WERI-Rb-1 (cell line): ENCODE results near the gene RAD51B.

Source experiments
- DNase-seq: peaks from one replicate; pipeline ENCODE4 v3.0.0-alpha.2; 2020
- H3K27ac ChIP-seq: fragments of 250-450 bp; sonication (Bioruptor Pico); 2 replicates; pipeline ENCODE4 v1.5.1; 2020; ENCODE audit warnings: mild to moderate bottlenecking, moderate library complexity
- H3K27me3 ChIP-seq: fragments of 250-450 bp; sonication (Bioruptor Pico); 2 replicates; pipeline ENCODE4 v1.5.1; 2021; ENCODE audit warnings: mild to moderate bottlenecking, low read depth, moderate library complexity; ENCODE audit not compliant: insufficient read depth, severe bottlenecking
- H3K36me3 ChIP-seq: fragments of 250-450 bp; sonication (Bioruptor Pico); 2 replicates; pipeline ENCODE4 v1.5.1; 2020; ENCODE audit warnings: mild to moderate bottlenecking, moderate library complexity
- H3K4me3 ChIP-seq: 2 replicates; pipeline ENCODE4 v1.5.1; 2011; ENCODE audit warnings: low read depth, mild to moderate bottlenecking, control low read depth, low read length
- H3K9me3 ChIP-seq: fragments of 250-450 bp; sonication (Bioruptor Pico); 2 replicates; pipeline ENCODE4 v1.5.1; 2021; ENCODE audit warnings: mild to moderate bottlenecking, moderate library complexity; ENCODE audit not compliant: severe bottlenecking
- TF ChIP-seq, protein P1 (sequence below): IDR thresholded peaks from 2 replicates; pipeline ENCODE4 v1.5.1; 2011; ENCODE audit warnings: low read depth, mild to moderate bottlenecking, control low read depth, inconsistent platforms, low read length

RAD51B gene

GRCh38 chr14:68667313-68667791, 847.8 kb downstream of the RAD51B start:
- no peak for DNase-seq
- Histone ChIP-seq H3K27ac (no peak overlapping the region), H3K36me3 (no peaks in the 10 kb centered on the region), H3K9me3 (peaks cover 6% of the 10 kb centered on the region), H3K4me3 (no peak overlapping the region), H3K27me3 (no peaks in the 10 kb centered on the region)
- TF ChIP-seq, protein P1, sequence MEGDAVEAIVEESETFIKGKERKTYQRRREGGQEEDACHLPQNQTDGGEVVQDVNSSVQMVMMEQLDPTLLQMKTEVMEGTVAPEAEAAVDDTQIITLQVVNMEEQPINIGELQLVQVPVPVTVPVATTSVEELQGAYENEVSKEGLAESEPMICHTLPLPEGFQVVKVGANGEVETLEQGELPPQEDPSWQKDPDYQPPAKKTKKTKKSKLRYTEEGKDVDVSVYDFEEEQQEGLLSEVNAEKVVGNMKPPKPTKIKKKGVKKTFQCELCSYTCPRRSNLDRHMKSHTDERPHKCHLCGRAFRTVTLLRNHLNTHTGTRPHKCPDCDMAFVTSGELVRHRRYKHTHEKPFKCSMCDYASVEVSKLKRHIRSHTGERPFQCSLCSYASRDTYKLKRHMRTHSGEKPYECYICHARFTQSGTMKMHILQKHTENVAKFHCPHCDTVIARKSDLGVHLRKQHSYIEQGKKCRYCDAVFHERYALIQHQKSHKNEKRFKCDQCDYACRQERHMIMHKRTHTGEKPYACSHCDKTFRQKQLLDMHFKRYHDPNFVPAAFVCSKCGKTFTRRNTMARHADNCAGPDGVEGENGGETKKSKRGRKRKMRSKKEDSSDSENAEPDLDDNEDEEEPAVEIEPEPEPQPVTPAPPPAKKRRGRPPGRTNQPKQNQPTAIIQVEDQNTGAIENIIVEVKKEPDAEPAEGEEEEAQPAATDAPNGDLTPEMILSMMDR: no peak

- no peaks in the 10 kb centered on the region for H3K27me3 ChIP-seq
- H3K27ac ChIP-seq: peak overlapping the region; percentile 81
- no peak overlapping the region for H3K4me3 ChIP-seq
- no peak for DNase-seq
- peaks cover 6% of the 10 kb centered on the region for H3K9me3 ChIP-seq
- H3K36me3 ChIP-seq: no peaks in the 10 kb centered on the region
- TF ChIP-seq, protein P1: no peak
Measured at GRCh38 chr14:68668028-68668427, 848.4 kb downstream of the RAD51B start.

DNA sequence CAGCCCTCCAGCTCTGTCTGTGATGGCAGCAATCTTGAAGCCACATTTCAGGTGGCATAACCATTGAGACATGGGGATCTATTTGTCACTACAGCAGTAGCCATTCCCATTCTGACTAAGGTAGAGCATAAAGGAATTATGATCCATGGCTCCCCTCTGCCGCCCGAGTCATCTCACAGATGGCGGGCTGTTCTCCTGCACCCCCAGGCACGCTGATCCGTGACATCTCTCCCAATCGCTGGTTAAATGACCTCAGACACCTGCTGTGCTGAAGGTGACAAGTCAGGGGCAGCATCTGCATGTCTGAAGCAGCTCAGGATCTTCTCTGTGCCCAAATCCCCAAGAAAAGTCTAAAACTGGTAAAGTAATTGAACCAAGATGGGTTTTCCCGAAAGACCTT, 849.0 kb downstream of the RAD51B start:
- Histone ChIP-seq H3K27me3 (no peaks in the 10 kb centered on the region), H3K27ac (peak overlapping the region; percentile 81), H3K36me3 (no peaks in the 10 kb centered on the region), H3K4me3 (no peak overlapping the region), H3K9me3 (peaks cover 6% of the 10 kb centered on the region)
- peak; percentile 81 for DNase-seq
- TF ChIP-seq, protein P1: no peak

- peak; percentile 37 for DNase-seq
- Histone ChIP-seq H3K27me3 (no peaks in the 10 kb centered on the region), H3K27ac (peak overlapping the region; percentile 81), H3K36me3 (no peaks in the 10 kb centered on the region), H3K4me3 (no peak overlapping the region), H3K9me3 (peaks cover 6% of the 10 kb centered on the region)
- TF ChIP-seq, protein P1: no peak
Measured at GRCh38 chr14:68669111-68669511, 849.5 kb downstream of the RAD51B start.

GRCh38 chr14:68669603-68670358, 850.2 kb downstream of the RAD51B start:
- Histone ChIP-seq H3K27ac (peak overlapping the region; percentile 81), H3K9me3 (peaks cover 6% of the 10 kb centered on the region), H3K27me3 (no peaks in the 10 kb centered on the region), H3K36me3 (no peaks in the 10 kb centered on the region), H3K4me3 (no peak overlapping the region)
- DNase-seq: no peak
- TF ChIP-seq, protein P1: no peak

GRCh38 chr14:68670359-68670715, 850.8 kb downstream of the RAD51B start:
- Histone ChIP-seq H3K36me3 (no peaks in the 10 kb centered on the region), H3K27me3 (no peaks in the 10 kb centered on the region), H3K9me3 (peaks cover 6% of the 10 kb centered on the region), H3K4me3 (no peak overlapping the region), H3K27ac (no peak overlapping the region; the same call in 1 of the 2 replicates)
- TF ChIP-seq, protein P1: no peak
- DNase-seq: no peak
